Naive thymus-derived CD4-positive, alpha-beta T cell (primary cell): Measurements from ENCODE around the gene RRAS. TPM values are rescaled to one million over a fixed set of nuclear protein-coding genes. Genes with fewer than 3 reads are reported as not detected.

Experiments
- ATAC-seq: fragments of 150-1000 bp; cut with Tn5 transposase; 2 replicates; pipeline ENCODE4 v1.10.0; 2021; ENCODE audit warnings: mild to moderate bottlenecking, moderate library complexity
- CTCF ChIA-PET: fragments of 350-600 bp; sonication (Branson Sonifier 250); formaldehyde crosslinking; loops from one replicate; lab custom pipeline; 2021; ENCODE audit warnings: antibody characterized with exemption; lab: Charles Lee
- POLR2A ChIA-PET: fragments of 350-600 bp; sonication (Branson Sonifier 250); formaldehyde crosslinking; loops from one replicate; lab custom pipeline; 2021; ENCODE audit warnings: antibody characterized with exemption, inconsistent platforms; lab: Charles Lee
- DNase-seq, 9 donors: peaks; one replicate each; pipeline versions ENCODE4 v3.0.0 to v3.0.0-alpha.2; 2020 to 2022; ENCODE audit warnings: mixed read lengths in 1 of 9
- H3K27ac ChIP-seq: one replicate; pipeline ENCODE4 v1.7.0; 2013; ENCODE audit warnings: mild to moderate bottlenecking, low read depth, low read length, moderate library complexity
- H3K27me3 ChIP-seq, 2 donors: one replicate each; pipeline ENCODE4 v1.7.0; 2013; ENCODE audit warnings: low read length in 2 of 2, mild to moderate bottlenecking in 2 of 2, moderate library complexity in 2 of 2; ENCODE audit not compliant: control insufficient read depth in 2 of 2, insufficient read depth in 2 of 2
- H3K36me3 ChIP-seq, 3 experiments: 1 replicate in 2 of 3; 2 replicates in 1 of 3; pipeline ENCODE4 v1.7.0; 2013; ENCODE audit warnings: low read length in 3 of 3, mild to moderate bottlenecking in 3 of 3, moderate library complexity in 1 of 3; ENCODE audit not compliant: insufficient read depth in 3 of 3, control insufficient read depth in 2 of 3
- H3K4me1 ChIP-seq, 2 donors: one replicate each; pipeline ENCODE4 v1.7.0; 2013; ENCODE audit warnings: low read length in 2 of 2, mild to moderate bottlenecking in 2 of 2, moderate library complexity in 1 of 2; ENCODE audit not compliant: control insufficient read depth in 2 of 2, insufficient read depth in 2 of 2
- H3K4me3 ChIP-seq: 2 replicates; pipeline ENCODE4 v1.7.0; 2013; ENCODE audit warnings: mild to moderate bottlenecking, low read length
- H3K9me3 ChIP-seq, 3 experiments: 1 replicate in 2 of 3; 2 replicates in 1 of 3; pipeline ENCODE4 v1.7.0; 2013; ENCODE audit warnings: low read length in 3 of 3; ENCODE audit not compliant: control insufficient read depth in 2 of 3
- H3K27ac Mint-ChIP-seq, 9 donors: one replicate each; pipeline ENCODE4 v1.8.0; 2020 to 2022; ENCODE audit warnings: mixed read lengths in 9 of 9, mild to moderate bottlenecking in 8 of 9, moderate library complexity in 5 of 9, inconsistent platforms in 2 of 9
- H3K27me3 Mint-ChIP-seq, 5 donors: one replicate each; pipeline ENCODE4 v1.8.0; 2021 to 2022; ENCODE audit warnings: mixed read lengths in 5 of 5, mild to moderate bottlenecking in 1 of 5
- H3K36me3 Mint-ChIP-seq, 5 donors: one replicate each; pipeline ENCODE4 v1.8.0; 2020 to 2022; ENCODE audit warnings: mixed read lengths in 5 of 5, mild to moderate bottlenecking in 3 of 5, inconsistent platforms in 1 of 5
- H3K4me1 Mint-ChIP-seq, 7 donors: one replicate each; pipeline ENCODE4 v1.8.0; 2020 to 2022; ENCODE audit warnings: mixed read lengths in 7 of 7, mild to moderate bottlenecking in 3 of 7, inconsistent platforms in 1 of 7
- H3K4me3 Mint-ChIP-seq, 10 donors: one replicate each; pipeline ENCODE4 v1.8.0; 2020 to 2022; ENCODE audit warnings: mild to moderate bottlenecking in 10 of 10, mixed read lengths in 10 of 10, moderate library complexity in 6 of 10, inconsistent platforms in 2 of 10
- H3K9me3 Mint-ChIP-seq, 11 donors: one replicate each; pipeline ENCODE4 v1.8.0; 2020 to 2022; ENCODE audit warnings: mixed read lengths in 11 of 11, mild to moderate bottlenecking in 4 of 11, inconsistent platforms in 1 of 11, moderate library complexity in 1 of 11
- intact Hi-C, 2 donors: fragments of 100-400 bp; cut with micrococcal nuclease; formaldehyde crosslinking; loops; one replicate each; pipeline ENCODE4 v1.15.1; 2023
- polyA plus RNA-seq, 2 donors: library from polyadenylated mRNA; unstranded; fragments of 300-500 nt; fragmentation: Illumina TruSeq; gene quantifications; one replicate each; pipeline ENCODE4 v1.2.3, GENCODE V29; 2021
- total RNA-seq, 6 experiments: library from RNA in 5 of 6; stranded (reverse) in 5 of 6; gene quantifications; 1 replicate in 5 of 6; 2 replicates in 1 of 6; pipeline ENCODE4 v1.2.3 and lab custom pipeline; 2021 to 2026

RRAS gene
- total and polyA plus RNA-seq, 7 experiments from 2014 or later: 11.0 to 37.0 (median 13.9) TPM

- no peaks in the 10 kb centered on the region for H3K27me3 ChIP-seq
- H3K9me3 ChIP-seq: no peaks in the 10 kb centered on the region
- Mint-ChIP-seq H3K36me3 (peaks cover 0 to 10% (median 0%) of the 10 kb centered on the region in 5 donors), H3K27ac (no peak overlapping the region), H3K4me1 (peaks cover 3 to 27% (median 12%) of the 10 kb centered on the region in 7 donors), H3K4me3 (no peak overlapping the region), H3K9me3 (no peaks in the 10 kb centered on the region), H3K27me3 (no peaks in the 10 kb centered on the region)
- ChIA-PET POLR2A (interaction anchor here (0.6 kb wide), 2 partner anchors 58 to 654 kb away, joined by 3 to 4 read pairs; no protein-coding TSS in a partner anchor), CTCF (interaction anchor here (0.7 kb wide), 1 partner anchor 12 kb away, joined by 4 read pairs; no protein-coding TSS in a partner anchor)
- ATAC-seq (no peak), DNase-seq (no peak)
- no peak overlapping the region for H3K4me3 ChIP-seq
- H3K4me1 ChIP-seq: no peaks in the 10 kb centered on the region
- intact Hi-C loops: no loop called here
- H3K36me3 ChIP-seq: peaks cover 5 to 81% (median 8%) of the 10 kb centered on the region in 3 experiments
- H3K27ac ChIP-seq: no peak overlapping the region
Measured at GRCh38 chr19:49609499-49610092, 30.3 kb downstream of the RRAS start.

GRCh38 chr19:49605605-49606004, 34.3 kb downstream of the RRAS start:
- H3K4me1 Mint-ChIP-seq: peaks cover 2 to 28% (median 18%) of the 10 kb centered on the region in 7 donors
- intact Hi-C loops: no loop called here

GRCh38 chr19:49602806-49603205, 37.1 kb downstream of the RRAS start:
- Mint-ChIP-seq H3K27ac (peak overlapping the region in 3 of 9 donors; percentile 9 to 49 (median 14)), H3K27me3 (no peaks in the 10 kb centered on the region), H3K9me3 (no peaks in the 10 kb centered on the region), H3K36me3 (peaks cover 0 to 20% (median 14%) of the 10 kb centered on the region in 5 donors), H3K4me3 (no peak overlapping the region), H3K4me1 (peaks cover 5 to 36% (median 22%) of the 10 kb centered on the region in 7 donors)
- POLR2A ChIA-PET: interaction anchor here (0.6 to 1.3 kb wide), 3 partner anchors 19 to 29 kb away, joined by 3 to 5 read pairs (median 3); partner anchors contain the start of gene NOSIP
- Histone ChIP-seq H3K27me3 (no peaks in the 10 kb centered on the region), H3K9me3 (no peaks in the 10 kb centered on the region), H3K4me3 (no peak overlapping the region), H3K36me3 (peaks cover 0 to 91% (median 8%) of the 10 kb centered on the region in 3 experiments), H3K4me1 (no peaks in the 10 kb centered on the region), H3K27ac (no peak overlapping the region)
- DNase-seq: no peak
- CTCF ChIA-PET: interaction anchor here (0.6 kb wide), 1 partner anchor 76 kb away, joined by 5 read pairs; no protein-coding TSS in a partner anchor
- intact Hi-C loops: no loop called here
- no peak for ATAC-seq

More at GRCh38 chr19:49605605-49606004, 34.3 kb downstream of the RRAS start:
- no peak overlapping the region for H3K4me3 Mint-ChIP-seq
- Histone ChIP-seq H3K27ac (no peak overlapping the region), H3K36me3 (peaks cover 0 to 91% (median 16%) of the 10 kb centered on the region in 3 experiments), H3K9me3 (no peaks in the 10 kb centered on the region), H3K4me1 (no peaks in the 10 kb centered on the region), H3K4me3 (no peak overlapping the region), H3K27me3 (no peaks in the 10 kb centered on the region)
- ATAC-seq (no peak), DNase-seq (no peak)
- H3K27ac Mint-ChIP-seq: peak overlapping the region in 1 of 9 donors; percentile 38
- ChIA-PET POLR2A (no interaction called here), CTCF (no interaction called here)
- peaks cover 0 to 13% (median 11%) of the 10 kb centered on the region in 5 donors for H3K36me3 Mint-ChIP-seq
- no peaks in the 10 kb centered on the region for H3K27me3 Mint-ChIP-seq
- no peaks in the 10 kb centered on the region for H3K9me3 Mint-ChIP-seq

GRCh38 chr19:49601482-49602038, 38.4 kb downstream of the RRAS start:
- no peaks in the 10 kb centered on the region for H3K27me3 ChIP-seq
- ChIA-PET CTCF (no interaction called here), POLR2A (no interaction called here)
- no peaks in the 10 kb centered on the region for H3K27me3 Mint-ChIP-seq
- H3K4me3 Mint-ChIP-seq: no peak overlapping the region
- H3K36me3 ChIP-seq: peaks cover 0 to 89% (median 8%) of the 10 kb centered on the region in 3 experiments
- no peaks in the 10 kb centered on the region for H3K4me1 ChIP-seq
- ATAC-seq (no peak), DNase-seq (no peak)
- peaks cover 5 to 33% (median 22%) of the 10 kb centered on the region in 7 donors for H3K4me1 Mint-ChIP-seq
- no peaks in the 10 kb centered on the region for H3K9me3 Mint-ChIP-seq
- H3K9me3 ChIP-seq: no peaks in the 10 kb centered on the region
- intact Hi-C loops: no loop called here
- H3K36me3 Mint-ChIP-seq: peaks cover 0 to 20% (median 14%) of the 10 kb centered on the region in 5 donors
- no peak overlapping the region for H3K4me3 ChIP-seq
- no peak overlapping the region for H3K27ac Mint-ChIP-seq
- H3K27ac ChIP-seq: no peak overlapping the region

- H3K4me3 ChIP-seq: no peak overlapping the region
- H3K27me3 ChIP-seq: no peaks in the 10 kb centered on the region
- peaks cover 0 to 90% (median 8%) of the 10 kb centered on the region in 3 experiments for H3K36me3 ChIP-seq
- H3K9me3 ChIP-seq: no peaks in the 10 kb centered on the region
- no peaks in the 10 kb centered on the region for H3K4me1 ChIP-seq
- peaks cover 0 to 20% (median 14%) of the 10 kb centered on the region in 5 donors for H3K36me3 Mint-ChIP-seq
- DNase-seq (no peak), ATAC-seq (no peak)
- H3K9me3 Mint-ChIP-seq: no peaks in the 10 kb centered on the region
- peak overlapping the region in 4 of 9 donors; percentile 43 to 83 (median 64) for H3K27ac Mint-ChIP-seq
- no peak overlapping the region for H3K4me3 Mint-ChIP-seq
- ChIA-PET CTCF (interaction anchor here (0.6 kb wide), 1 partner anchor 41 kb away, joined by 3 read pairs; no protein-coding TSS in a partner anchor), POLR2A (no interaction called here)
- intact Hi-C loops: no loop called here
- no peaks in the 10 kb centered on the region for H3K27me3 Mint-ChIP-seq
- H3K27ac ChIP-seq: no peak overlapping the region
- peaks cover 7 to 28% (median 20%) of the 10 kb centered on the region in 7 donors for H3K4me1 Mint-ChIP-seq
Measured at GRCh38 chr19:49599378-49600295, 40.3 kb downstream of the RRAS start.

- H3K9me3 ChIP-seq: no peaks in the 10 kb centered on the region
- H3K27me3 ChIP-seq: no peaks in the 10 kb centered on the region
- intact Hi-C loops: no loop called here
- peak overlapping the region in 1 of 9 donors; percentile 32 for H3K27ac Mint-ChIP-seq
- H3K4me1 Mint-ChIP-seq: peaks cover 19 to 44% (median 31%) of the 10 kb centered on the region in 7 donors
- no peak overlapping the region for H3K27ac ChIP-seq
- ChIA-PET CTCF (no interaction called here), POLR2A (no interaction called here)
- peaks cover 10 to 15% of the 10 kb centered on the region in 2 donors for H3K4me1 ChIP-seq
- peaks cover 6 to 84% (median 8%) of the 10 kb centered on the region in 3 experiments for H3K36me3 ChIP-seq
- ATAC-seq: no peak
- no peaks in the 10 kb centered on the region for H3K27me3 Mint-ChIP-seq
- no peak for DNase-seq
- no peak overlapping the region for H3K4me3 ChIP-seq
- no peaks in the 10 kb centered on the region for H3K9me3 Mint-ChIP-seq
- peaks cover 8 to 24% (median 13%) of the 10 kb centered on the region in 5 donors for H3K36me3 Mint-ChIP-seq
- H3K4me3 Mint-ChIP-seq: no peak overlapping the region
Measured at GRCh38 chr19:49597703-49597974, 42.3 kb downstream of the RRAS start.
